H1 (cell line): Measurements from ENCODE around the gene TROAP. TPM values are rescaled to one million over a fixed set of nuclear protein-coding genes. Genes with fewer than 3 reads are reported as not detected.

Experiments used
- CTCF ChIP-seq, 3 experiments: IDR thresholded peaks; 1 replicate in 2 of 3; 2 replicates in 1 of 3; pipeline versions ENCODE4 v1.5.1 to v1.6.1; 2011; ENCODE audit warnings: low read length in 3 of 3, mild to moderate bottlenecking in 3 of 3, inconsistent platforms in 2 of 3, low read depth in 1 of 3, moderate library complexity in 1 of 3; ENCODE audit not compliant: insufficient read depth in 1 of 3; ENCODE audit errors: control extremely low read depth in 1 of 3
- EP300 ChIP-seq, 2 experiments: IDR thresholded peaks; 1 replicate in 1 of 2; 2 replicates in 1 of 2; pipeline ENCODE4 v1.6.1; 2011 to 2012; ENCODE audit warnings: low read depth in 2 of 2, low read length in 2 of 2, mild to moderate bottlenecking in 2 of 2, borderline replicate concordance in 1 of 2, inconsistent platforms in 1 of 2, moderate library complexity in 1 of 2
- JUN ChIP-seq: IDR thresholded peaks from 2 replicates; pipeline ENCODE4 v1.6.1; 2011; ENCODE audit warnings: low read depth, mild to moderate bottlenecking, improper control_type of control experiment, low read length
- polyA plus RNA-seq, 7 experiments: library from polyadenylated mRNA; depleted of rRNA in 3 of 7; stranded (reverse) in 5 of 7; unstranded in 2 of 7; fragments of >200 nt in 5 of 7; fragments of 200-250 nt in 2 of 7; gene quantifications; 1 replicate in 5 of 7; 2 replicates in 1 of 7; 4 replicates in 1 of 7; pipeline versions ENCODE4 v1.2.1 to v1.2.3, GENCODE V29; 2011 to 2013; ENCODE audit warnings: missing spikeins in 2 of 7, mixed read lengths in 2 of 7
- total RNA-seq: library from RNA; stranded (reverse); fragmentation: NEBNext Ultra II Directional; extraction: Animal tissue kit (Norgen Biotek cat#: 25700); gene quantifications from 2 replicates; pipeline ENCODE4 v1.2.1, GENCODE V29; 2021

The TROAP gene
- total and polyA plus RNA-seq, 2 of the 8 experiments (the other 6 are each of a cell fraction or from before 2014, with no cell fraction given), result 36.7 to 52.0 TPM

GRCh38 chr12:49370539-49370938, 47.5 kb downstream of the TROAP start (continued):
- no peak for TF ChIP-seq EP300 (IDR thresholded peaks at IDR 0.05; ENCODE audit: borderline replicate concordance in 1 of 2, low read depth in 2 of 2, low read length in 2 of 2)
- no peak for TF ChIP-seq JUN
- no peak for TF ChIP-seq CTCF (IDR thresholded peaks at IDR 0.05; ENCODE audit: control extremely low read depth in 1 of 3, insufficient read depth in 1 of 3, low read depth in 1 of 3, low read length in 3 of 3)
